K562 (cell line): ENCODE measurements around the gene CCL19. TPM values are rescaled to one million over a fixed set of nuclear protein-coding genes. Genes with fewer than 3 reads are reported as not detected.

ENCODE experiments used
- ATAC-seq: fragments of 200-7000 bp; cut with Tn5 transposase; 3 replicates; pipeline ENCODE4 v1.9.1; 2020; ENCODE audit warnings: moderate library complexity
- BruUV-seq: library from RNA; stranded (reverse); fragments of 400-500 nt; replicated peaks from 2 replicates; lab custom pipeline; 2021; lab: Mats Ljungman, UMichigan
- CTCF ChIA-PET: fragments of 300-600 bp; formaldehyde crosslinking; extraction: SDS; loops from one replicate; lab custom pipeline; 2021; ENCODE audit warnings: low intra/inter-chr PET ratio; lab: Yijun Ruan, JAX
- POLR2A ChIA-PET: fragments of 300-600, 350-650 bp; sonication (Branson Sonifier 250); formaldehyde crosslinking; extraction: SDS; loops from one replicate; lab custom pipeline; 2021; ENCODE audit warnings: antibody characterized with exemption, inconsistent platforms; lab: Yijun Ruan, JAX
- DNase-seq, 4 experiments: peaks; one replicate each; pipeline versions ENCODE4 v3.0.0 to v3.0.0-alpha.2; 2011 to 2018; ENCODE audit warnings: low spot score in 3 of 4, mixed read lengths in 3 of 4; ENCODE audit errors: extremely low read depth in 1 of 4
- FAIRE-seq: peaks from 2 replicates; lab custom pipeline; 2011; peaks lifted over from hg19 to GRCh38; lab: Jason Lieb, UNC
- H2AFZ ChIP-seq: 2 replicates; pipeline ENCODE4 v1.6.0; 2011; ENCODE audit warnings: low read depth, low read length, control low read depth, inconsistent platforms
- H3K27ac ChIP-seq: fragments of 200-600 bp; 3 replicates; pipeline ENCODE4 v1.8.0; 2011; ENCODE audit warnings: low read depth, mild to moderate bottlenecking, control low read depth, inconsistent platforms, low read length, moderate library complexity, mixed read lengths; ENCODE audit errors: extremely low read depth
- H3K27me3 ChIP-seq, 2 experiments: fragments of 300-600 bp in 1 of 2; 2 replicates in 1 of 2; 3 replicates in 1 of 2; pipeline versions ENCODE4 v1.6.0 to v1.8.0; 2011; ENCODE audit warnings: inconsistent platforms in 2 of 2, low read length in 2 of 2, mild to moderate bottlenecking in 1 of 2, mixed read lengths in 1 of 2, moderate library complexity in 1 of 2; ENCODE audit not compliant: control insufficient read depth in 2 of 2, insufficient read depth in 2 of 2
- H3K36me3 ChIP-seq: fragments of 300-600 bp; 3 replicates; pipeline ENCODE4 v1.8.0; 2011; ENCODE audit warnings: mild to moderate bottlenecking, low read length, inconsistent platforms; ENCODE audit not compliant: control insufficient read depth, insufficient read depth
- H3K4me1 ChIP-seq, 2 experiments: fragments of 200-600 bp in 1 of 2; replicated peaks in 1 of 2; 2 replicates in 1 of 2; 3 replicates in 1 of 2; pipeline versions ENCODE4 v1.5.1 to v1.8.0; 2011; ENCODE audit warnings: inconsistent platforms in 2 of 2, low read length in 2 of 2, mild to moderate bottlenecking in 1 of 2, mixed read lengths in 1 of 2, moderate library complexity in 1 of 2; ENCODE audit not compliant: control insufficient read depth in 2 of 2, insufficient read depth in 2 of 2
- H3K4me2 ChIP-seq: 2 replicates; pipeline ENCODE4 v1.6.1; 2011; ENCODE audit warnings: low read length, control low read depth, inconsistent platforms, mixed read lengths; ENCODE audit not compliant: insufficient read depth
- H3K4me3 ChIP-seq: fragments of 200-600 bp; sonication (generic), shearing (Covaris generic); 2 replicates; pipeline ENCODE4 v1.5.1; 2016; ENCODE audit warnings: control low read depth, inconsistent platforms
- H3K79me2 ChIP-seq: fragments of 200-600 bp; 3 replicates; pipeline ENCODE4 v1.8.0; 2011; ENCODE audit warnings: low read length, inconsistent platforms; ENCODE audit not compliant: control insufficient read depth, insufficient read depth
- H3K9ac ChIP-seq, 2 experiments: 2 replicates each; pipeline versions ENCODE4 v1.6.0 to v1.6.1; 2011; ENCODE audit warnings: low read depth in 2 of 2, low read length in 2 of 2, control low read depth in 1 of 2, inconsistent platforms in 1 of 2, mild to moderate bottlenecking in 1 of 2, mixed read lengths in 1 of 2; ENCODE audit not compliant: insufficient read depth in 1 of 2
- H3K9me1 ChIP-seq: one replicate; pipeline ENCODE4 v1.6.0; 2011; ENCODE audit warnings: inconsistent platforms, mild to moderate bottlenecking, low read length, moderate library complexity; ENCODE audit not compliant: control insufficient read depth, insufficient read depth
- H3K9me3 ChIP-seq: replicated peaks from 2 replicates; pipeline ENCODE4 v1.5.1; 2011; ENCODE audit warnings: low read depth, low read length, inconsistent platforms; ENCODE audit not compliant: control insufficient read depth, insufficient read depth
- H4K20me1 ChIP-seq: replicated peaks from 2 replicates; pipeline ENCODE4 v1.6.1; 2011; ENCODE audit warnings: low read length, inconsistent platforms, mixed read lengths; ENCODE audit not compliant: control insufficient read depth, insufficient read depth
- BDP1 ChIP-seq: IDR thresholded peaks from 3 replicates; pipeline ENCODE4 v1.6.1; 2011; ENCODE audit not compliant: insufficient read length, insufficient read depth
- ZNF644 ChIP-seq: fragments of 200-800 bp; sonication (Bioruptor generic); IDR thresholded peaks from 2 replicates; pipeline ENCODE4 v1.6.1; 2016; ENCODE audit warnings: low read depth, missing genetic modification characterization, missing compliant biosample characterization
- WGBS: fragments of 100-300 bp; shearing (Covaris generic); methylation state at CpG from one replicate; pipeline ENCODE4 v1.1.6; 2016; ENCODE audit warnings: low coverage, mixed read lengths; ENCODE audit not compliant: insufficient coverage; ENCODE audit errors: missing lambda C conversion rate; 5-methylcytosine and 5-hydroxymethylcytosine counted together
- in situ Hi-C: fragments of 300-500 bp; cut with MboI; formaldehyde crosslinking; loops from 4 replicates; pipeline ENCODE4 v1.15.0; 2018; ENCODE audit warnings: inconsistent platforms, mixed read lengths
- intact Hi-C: fragments of 100-400 bp; cut with micrococcal nuclease; formaldehyde crosslinking; loops from 2 replicates; pipeline ENCODE4 v1.14.2; 2022
- polyA plus RNA-seq, 8 experiments: library from polyadenylated mRNA; depleted of rRNA in 4 of 8; stranded (reverse) in 5 of 8; unstranded in 3 of 8; fragments of >200 nt; fragmentation: Nextera tagmentation in 2 of 8; fragmentation: Illumina TruSeq in 1 of 8; extraction: Ambion mirVana in 2 of 8; extraction: Trizol in 1 of 8; gene quantifications; 2 replicates each; pipeline versions ENCODE4 v1.2.1 to v1.2.3, GENCODE V29; 2011 to 2014; ENCODE audit warnings: inconsistent platforms in 1 of 8, missing spikeins in 1 of 8
- total RNA-seq, 7 experiments: library from RNA; depleted of rRNA in 6 of 7; stranded (reverse); fragments of >200 nt in 6 of 7; fragmentation: Illumina TruSeq in 2 of 7; extraction: Trizol in 2 of 7; gene quantifications; 2 replicates each; pipeline versions ENCODE4 v1.2.1 to v1.2.3, GENCODE V29; 2011 to 2021; ENCODE audit warnings: low replicate concordance in 1 of 7
- TF ChIP-seq, protein P1 (sequence below): IDR thresholded peaks from 3 replicates; pipeline ENCODE4 v1.6.1; 2011; ENCODE audit warnings: borderline replicate concordance, mild to moderate bottlenecking, moderate library complexity; ENCODE audit not compliant: insufficient read length; ENCODE audit errors: extremely low read depth
- TF ChIP-seq, protein P2 (sequence below), 2 experiments: fragments of 450-650 bp; formaldehyde crosslinking in 1 of 2; IDR thresholded peaks; 2 replicates each; pipeline versions ENCODE4 v1.4.0 to v1.6.1; 2014 to 2020; ENCODE audit warnings: mild to moderate bottlenecking in 2 of 2, borderline replicate concordance in 1 of 2, low read depth in 1 of 2

The CCL19 gene
- total and polyA plus RNA-seq, 9 of the 15 experiments (the other 6 are each of a cell fraction or from before 2014, with no cell fraction given), result not detected

DNA sequence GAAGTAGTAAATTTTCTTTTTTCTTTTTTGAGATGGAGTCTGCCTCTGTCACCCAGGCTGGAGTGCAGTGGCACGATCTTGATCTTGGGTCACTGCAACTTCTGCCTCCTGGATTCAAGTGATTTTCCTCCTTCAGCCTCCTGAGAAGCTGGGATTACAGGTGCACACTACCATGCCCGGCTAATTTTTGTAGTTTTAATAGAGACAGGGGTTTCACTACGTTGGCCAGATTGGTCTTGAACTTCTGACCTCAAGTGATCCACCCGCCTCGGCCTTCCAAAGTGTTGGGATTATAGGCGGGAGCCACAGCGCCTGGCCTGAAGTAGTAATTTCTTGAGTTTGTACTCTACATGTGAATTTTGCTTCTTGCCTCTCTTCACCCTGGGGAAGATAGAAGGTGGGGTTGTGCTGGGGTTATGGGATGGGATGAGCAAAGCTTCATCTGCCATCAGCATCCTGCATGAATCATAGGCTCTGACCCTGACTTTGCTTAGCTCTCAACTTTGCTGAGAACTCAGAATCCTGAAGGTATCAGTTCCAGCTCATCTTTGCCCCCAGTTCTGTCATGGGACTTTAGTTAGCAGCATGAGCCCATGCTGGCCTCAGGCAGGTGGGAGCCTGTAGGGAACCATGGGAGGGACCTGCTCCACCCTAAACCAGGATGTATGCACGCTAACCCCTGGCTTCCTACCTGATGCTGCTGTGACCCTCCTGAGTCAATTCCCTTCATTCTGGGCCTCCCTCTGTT is 28.1 kb upstream of the CCL19 start:
- no peaks in the 10 kb centered on the region for H4K20me1 ChIP-seq
- H3K36me3 ChIP-seq, result no peaks in the 10 kb centered on the region
- peaks cover 3 to 24% of the 10 kb centered on the region in 2 experiments; a peak in 4 of 5 replicates for H3K27me3 ChIP-seq
- no peak overlapping the region for H2AFZ ChIP-seq
- ChIA-PET CTCF (no interaction called here), POLR2A (no interaction called here)
- no peak overlapping the region for H3K9ac ChIP-seq
- no peaks in the 10 kb centered on the region for H3K4me1 ChIP-seq
- no peak overlapping the region for H3K4me3 ChIP-seq
- H3K9me3 ChIP-seq, result no peaks in the 10 kb centered on the region
- TF ChIP-seq, protein P1, sequence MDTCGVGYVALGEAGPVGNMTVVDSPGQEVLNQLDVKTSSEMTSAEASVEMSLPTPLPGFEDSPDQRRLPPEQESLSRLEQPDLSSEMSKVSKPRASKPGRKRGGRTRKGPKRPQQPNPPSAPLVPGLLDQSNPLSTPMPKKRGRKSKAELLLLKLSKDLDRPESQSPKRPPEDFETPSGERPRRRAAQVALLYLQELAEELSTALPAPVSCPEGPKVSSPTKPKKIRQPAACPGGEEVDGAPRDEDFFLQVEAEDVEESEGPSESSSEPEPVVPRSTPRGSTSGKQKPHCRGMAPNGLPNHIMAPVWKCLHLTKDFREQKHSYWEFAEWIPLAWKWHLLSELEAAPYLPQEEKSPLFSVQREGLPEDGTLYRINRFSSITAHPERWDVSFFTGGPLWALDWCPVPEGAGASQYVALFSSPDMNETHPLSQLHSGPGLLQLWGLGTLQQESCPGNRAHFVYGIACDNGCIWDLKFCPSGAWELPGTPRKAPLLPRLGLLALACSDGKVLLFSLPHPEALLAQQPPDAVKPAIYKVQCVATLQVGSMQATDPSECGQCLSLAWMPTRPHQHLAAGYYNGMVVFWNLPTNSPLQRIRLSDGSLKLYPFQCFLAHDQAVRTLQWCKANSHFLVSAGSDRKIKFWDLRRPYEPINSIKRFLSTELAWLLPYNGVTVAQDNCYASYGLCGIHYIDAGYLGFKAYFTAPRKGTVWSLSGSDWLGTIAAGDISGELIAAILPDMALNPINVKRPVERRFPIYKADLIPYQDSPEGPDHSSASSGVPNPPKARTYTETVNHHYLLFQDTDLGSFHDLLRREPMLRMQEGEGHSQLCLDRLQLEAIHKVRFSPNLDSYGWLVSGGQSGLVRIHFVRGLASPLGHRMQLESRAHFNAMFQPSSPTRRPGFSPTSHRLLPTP, result no peak
- TF ChIP-seq, protein P2, sequence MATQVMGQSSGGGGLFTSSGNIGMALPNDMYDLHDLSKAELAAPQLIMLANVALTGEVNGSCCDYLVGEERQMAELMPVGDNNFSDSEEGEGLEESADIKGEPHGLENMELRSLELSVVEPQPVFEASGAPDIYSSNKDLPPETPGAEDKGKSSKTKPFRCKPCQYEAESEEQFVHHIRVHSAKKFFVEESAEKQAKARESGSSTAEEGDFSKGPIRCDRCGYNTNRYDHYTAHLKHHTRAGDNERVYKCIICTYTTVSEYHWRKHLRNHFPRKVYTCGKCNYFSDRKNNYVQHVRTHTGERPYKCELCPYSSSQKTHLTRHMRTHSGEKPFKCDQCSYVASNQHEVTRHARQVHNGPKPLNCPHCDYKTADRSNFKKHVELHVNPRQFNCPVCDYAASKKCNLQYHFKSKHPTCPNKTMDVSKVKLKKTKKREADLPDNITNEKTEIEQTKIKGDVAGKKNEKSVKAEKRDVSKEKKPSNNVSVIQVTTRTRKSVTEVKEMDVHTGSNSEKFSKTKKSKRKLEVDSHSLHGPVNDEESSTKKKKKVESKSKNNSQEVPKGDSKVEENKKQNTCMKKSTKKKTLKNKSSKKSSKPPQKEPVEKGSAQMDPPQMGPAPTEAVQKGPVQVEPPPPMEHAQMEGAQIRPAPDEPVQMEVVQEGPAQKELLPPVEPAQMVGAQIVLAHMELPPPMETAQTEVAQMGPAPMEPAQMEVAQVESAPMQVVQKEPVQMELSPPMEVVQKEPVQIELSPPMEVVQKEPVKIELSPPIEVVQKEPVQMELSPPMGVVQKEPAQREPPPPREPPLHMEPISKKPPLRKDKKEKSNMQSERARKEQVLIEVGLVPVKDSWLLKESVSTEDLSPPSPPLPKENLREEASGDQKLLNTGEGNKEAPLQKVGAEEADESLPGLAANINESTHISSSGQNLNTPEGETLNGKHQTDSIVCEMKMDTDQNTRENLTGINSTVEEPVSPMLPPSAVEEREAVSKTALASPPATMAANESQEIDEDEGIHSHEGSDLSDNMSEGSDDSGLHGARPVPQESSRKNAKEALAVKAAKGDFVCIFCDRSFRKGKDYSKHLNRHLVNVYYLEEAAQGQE (IDR thresholded peaks at IDR 0.05; ENCODE audit: borderline replicate concordance), result no peak
- TF ChIP-seq, protein P2 (CRISPR knock-in tag; IDR thresholded peaks at IDR 0.05; ENCODE audit: low read depth), result no peak
- no peak for TF ChIP-seq BDP1
- no peak for TF ChIP-seq ZNF644 (tag)
- ATAC-seq (no peak), DNase-seq (no peak), FAIRE-seq (no peak)
- no peak overlapping the region for H3K27ac ChIP-seq
- BruUV-seq, result no TSS peak
- no peaks in the 10 kb centered on the region for H3K9me1 ChIP-seq
- no peaks in the 10 kb centered on the region for H3K79me2 ChIP-seq
- in situ Hi-C loops, result no loop called here
- WGBS, result 0% methylated on average over 8 of the region's 8 CpGs
- intact Hi-C loops, result no loop called here
- H3K4me2 ChIP-seq, result no peak overlapping the region
